ENCODE measurements around the gene ROR2.

GRCh38 chr9:91939978-91940377 is 10.1 kb downstream of the ROR2 start:
- TF ChIP-seq, protein P1, sequence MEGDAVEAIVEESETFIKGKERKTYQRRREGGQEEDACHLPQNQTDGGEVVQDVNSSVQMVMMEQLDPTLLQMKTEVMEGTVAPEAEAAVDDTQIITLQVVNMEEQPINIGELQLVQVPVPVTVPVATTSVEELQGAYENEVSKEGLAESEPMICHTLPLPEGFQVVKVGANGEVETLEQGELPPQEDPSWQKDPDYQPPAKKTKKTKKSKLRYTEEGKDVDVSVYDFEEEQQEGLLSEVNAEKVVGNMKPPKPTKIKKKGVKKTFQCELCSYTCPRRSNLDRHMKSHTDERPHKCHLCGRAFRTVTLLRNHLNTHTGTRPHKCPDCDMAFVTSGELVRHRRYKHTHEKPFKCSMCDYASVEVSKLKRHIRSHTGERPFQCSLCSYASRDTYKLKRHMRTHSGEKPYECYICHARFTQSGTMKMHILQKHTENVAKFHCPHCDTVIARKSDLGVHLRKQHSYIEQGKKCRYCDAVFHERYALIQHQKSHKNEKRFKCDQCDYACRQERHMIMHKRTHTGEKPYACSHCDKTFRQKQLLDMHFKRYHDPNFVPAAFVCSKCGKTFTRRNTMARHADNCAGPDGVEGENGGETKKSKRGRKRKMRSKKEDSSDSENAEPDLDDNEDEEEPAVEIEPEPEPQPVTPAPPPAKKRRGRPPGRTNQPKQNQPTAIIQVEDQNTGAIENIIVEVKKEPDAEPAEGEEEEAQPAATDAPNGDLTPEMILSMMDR (IDR thresholded peaks at IDR 0.05) = no peak
- no peak for TF ChIP-seq POLR2A (IDR thresholded peaks at IDR 0.05)

Data from heart left ventricle (tissue), 13 donors.